H1 (cell line): Measurements from ENCODE around the gene ZNF516. TPM values are rescaled to one million over a fixed set of nuclear protein-coding genes. Genes with fewer than 3 reads are reported as not detected.
A peak's percentile ranks its signal among the peaks of the same experiment; 100 is the strongest.

Experiments
- CTCF ChIA-PET: fragments of 300-600 bp; sonication (Branson Sonifier 250); formaldehyde crosslinking; loops from one replicate; lab custom pipeline; 2021; ENCODE audit not compliant: partially characterized antibody; lab: Charles Lee
- POLR2A ChIA-PET: fragments of 300-600 bp; sonication (Branson Sonifier 250); formaldehyde crosslinking; loops from one replicate; lab custom pipeline; 2021; ENCODE audit warnings: inconsistent platforms; ENCODE audit not compliant: partially characterized antibody; lab: Charles Lee
- DNase-seq, 2 experiments: peaks; one replicate each; pipeline versions ENCODE4 v3.0.0 to v3.0.0-alpha.2; 2010 to 2022; ENCODE audit warnings: low spot score in 2 of 2, low read depth in 1 of 2, mixed read lengths in 1 of 2
- FAIRE-seq: peaks from 2 replicates; lab custom pipeline; 2011; peaks lifted over from hg19 to GRCh38; lab: Jason Lieb, UNC
- H2AFZ ChIP-seq: 2 replicates; pipeline ENCODE4 v1.8.1; 2012; ENCODE audit warnings: low read length, inconsistent platforms
- H2AK5ac ChIP-seq: 2 replicates; pipeline ENCODE4 v1.6.1; 2013; ENCODE audit warnings: low read depth, low read length
- H2BK120ac ChIP-seq: replicated peaks from 2 replicates; pipeline ENCODE3; 2013; ENCODE audit warnings: low read depth, low read length, inconsistent platforms
- H2BK12ac ChIP-seq: 2 replicates; pipeline ENCODE4 v1.6.1; 2013; ENCODE audit warnings: low read depth, low read length
- H2BK15ac ChIP-seq: 2 replicates; pipeline ENCODE4 v1.6.1; 2013; ENCODE audit warnings: low read length
- H2BK20ac ChIP-seq: 2 replicates; pipeline ENCODE4 v1.6.1; 2013; ENCODE audit warnings: low read length
- H2BK5ac ChIP-seq: 2 replicates; pipeline ENCODE4 v1.6.1; 2013; ENCODE audit warnings: low read depth, low read length
- H3K14ac ChIP-seq: 2 replicates; pipeline ENCODE4 v1.6.1; 2013; ENCODE audit warnings: inconsistent platforms; ENCODE audit not compliant: insufficient read length
- H3K18ac ChIP-seq: 2 replicates; pipeline ENCODE4 v1.6.1; 2013; ENCODE audit warnings: low read length; ENCODE audit errors: extremely low read depth
- H3K23ac ChIP-seq: 2 replicates; pipeline ENCODE4 v1.6.1; 2013; ENCODE audit warnings: inconsistent platforms; ENCODE audit not compliant: insufficient read length
- H3K23me2 ChIP-seq: 2 replicates; pipeline ENCODE4 v1.6.1; 2013; ENCODE audit warnings: low read depth, low read length
- H3K27ac ChIP-seq: 2 replicates; pipeline ENCODE4 v1.6.1; 2011; ENCODE audit warnings: low read depth, low read length, inconsistent platforms
- H3K27me3 ChIP-seq, 4 experiments: replicated peaks in 1 of 4; 1 replicate in 1 of 4; 2 replicates in 3 of 4; pipeline versions ENCODE4 v1.6.1 to v1.8.1; 2011 to 2013; ENCODE audit warnings: low read length in 3 of 4, mild to moderate bottlenecking in 3 of 4, inconsistent platforms in 2 of 4, mixed read lengths in 2 of 4, moderate library complexity in 1 of 4; ENCODE audit not compliant: control insufficient read depth in 3 of 4, insufficient read depth in 3 of 4; ENCODE audit errors: extremely low read depth in 1 of 4
- H3K36me3 ChIP-seq, 4 experiments: 2 replicates each; pipeline versions ENCODE4 v1.6.1 to v1.8.1; 2011 to 2013; ENCODE audit warnings: mild to moderate bottlenecking in 4 of 4, low read length in 3 of 4, moderate library complexity in 2 of 4, control low read depth in 1 of 4, inconsistent platforms in 1 of 4; ENCODE audit not compliant: insufficient read depth in 4 of 4, control insufficient read depth in 2 of 4
- H3K4ac ChIP-seq: replicated peaks from 2 replicates; pipeline ENCODE3; 2013; ENCODE audit warnings: low read length, low read depth, mixed read lengths, inconsistent platforms; ENCODE audit not compliant: insufficient read length
- H3K4me1 ChIP-seq, 4 experiments: replicated peaks in 1 of 4; 1 replicate in 1 of 4; 2 replicates in 3 of 4; pipeline versions ENCODE4 v1.6.1 to v1.8.1; 2011 to 2013; ENCODE audit warnings: low read length in 3 of 4, inconsistent platforms in 2 of 4, mixed read lengths in 1 of 4; ENCODE audit not compliant: insufficient read depth in 4 of 4, control insufficient read depth in 3 of 4
- H3K4me2 ChIP-seq, 2 experiments: 2 replicates each; pipeline versions ENCODE4 v1.6.1 to v1.8.1; 2011 to 2013; ENCODE audit warnings: low read depth in 2 of 2, low read length in 2 of 2, control low read depth in 1 of 2, inconsistent platforms in 1 of 2, mild to moderate bottlenecking in 1 of 2; ENCODE audit not compliant: insufficient read depth in 1 of 2
- H3K4me3 ChIP-seq, 4 experiments: fragments of 200-600, 300-600 bp in 1 of 4; sonication (generic), shearing (Covaris generic), sonication (Bioruptor Twin) in 1 of 4; 2 replicates each; pipeline versions ENCODE4 v1.5.1 to v1.8.1; 2011 to 2016; ENCODE audit warnings: low read length in 4 of 4, low read depth in 3 of 4, control low read depth in 2 of 4, inconsistent platforms in 2 of 4, mild to moderate bottlenecking in 2 of 4, mixed read lengths in 1 of 4, moderate library complexity in 1 of 4; ENCODE audit not compliant: insufficient read depth in 2 of 4; ENCODE audit errors: extremely low read depth in 1 of 4
- H3K56ac ChIP-seq: replicated peaks from 2 replicates; pipeline ENCODE3; 2013; ENCODE audit warnings: low read depth, mild to moderate bottlenecking, mixed read lengths, low read length, inconsistent platforms; ENCODE audit not compliant: insufficient read length
- H3K79me1 ChIP-seq: 2 replicates; pipeline ENCODE4 v1.6.1; 2013; ENCODE audit warnings: low read depth, low read length, control low read depth
- H3K79me2 ChIP-seq, 2 experiments: 2 replicates each; pipeline versions ENCODE4 v1.6.1 to v1.8.1; 2012 to 2013; ENCODE audit warnings: low read length in 2 of 2, mild to moderate bottlenecking in 2 of 2, inconsistent platforms in 1 of 2; ENCODE audit not compliant: insufficient read depth in 2 of 2, control insufficient read depth in 1 of 2
- H3K9ac ChIP-seq, 4 experiments: replicated peaks in 1 of 4; 1 replicate in 1 of 4; 2 replicates in 3 of 4; pipeline versions ENCODE4 v1.6.1 to v1.8.1; 2011 to 2013; ENCODE audit warnings: low read depth in 3 of 4, low read length in 3 of 4, control low read depth in 2 of 4, mild to moderate bottlenecking in 2 of 4, moderate library complexity in 2 of 4, inconsistent platforms in 1 of 4; ENCODE audit errors: extremely low read depth in 1 of 4
- H3K9me3 ChIP-seq, 2 experiments: 2 replicates each; pipeline versions ENCODE4 v1.6.1 to v1.8.1; 2012 to 2013; ENCODE audit warnings: mild to moderate bottlenecking in 2 of 2, moderate library complexity in 2 of 2, control low read depth in 1 of 2, inconsistent platforms in 1 of 2, low read depth in 1 of 2, low read length in 1 of 2, mixed read lengths in 1 of 2; ENCODE audit not compliant: insufficient read depth in 2 of 2
- H4K20me1 ChIP-seq, 2 experiments: replicated peaks in 1 of 2; 2 replicates each; pipeline versions ENCODE3 to v1.8.1; 2011 to 2013; ENCODE audit warnings: inconsistent platforms in 2 of 2, low read length in 2 of 2, mild to moderate bottlenecking in 1 of 2; ENCODE audit not compliant: insufficient read depth in 2 of 2, control insufficient read depth in 1 of 2
- H4K5ac ChIP-seq: 2 replicates; pipeline ENCODE4 v1.6.1; 2013; ENCODE audit warnings: low read length, low read depth, mixed read lengths, inconsistent platforms; ENCODE audit not compliant: insufficient read length
- H4K8ac ChIP-seq: 2 replicates; pipeline ENCODE4 v1.8.0; 2013; ENCODE audit warnings: mild to moderate bottlenecking, moderate library complexity, low read length, inconsistent platforms; ENCODE audit not compliant: insufficient read depth; ENCODE audit errors: extremely low read depth
- H4K91ac ChIP-seq: replicated peaks from 2 replicates; pipeline ENCODE3; 2013; ENCODE audit warnings: low read length, mixed read lengths, inconsistent platforms; ENCODE audit not compliant: insufficient read length
- BRCA1 ChIP-seq: IDR thresholded peaks from 2 replicates; pipeline ENCODE4 v1.6.1; 2012; ENCODE audit warnings: low read depth, low read length, improper control_type of control experiment
- CBX5 ChIP-seq: fragments of 300-800, 300-1000 bp; sonication (generic); IDR thresholded peaks from 2 replicates; pipeline ENCODE4 v1.7.1; 2016; ENCODE audit warnings: antibody characterized with exemption, low read length, low read depth
- E2F6 ChIP-seq: IDR thresholded peaks from 2 replicates; pipeline ENCODE4 v1.6.1; 2012; ENCODE audit warnings: inconsistent platforms
- GABPA ChIP-seq: IDR thresholded peaks from 2 replicates; pipeline ENCODE4 v1.6.1; 2011; ENCODE audit warnings: mild to moderate bottlenecking, low read length, moderate library complexity, borderline replicate concordance; ENCODE audit not compliant: insufficient read depth
- JUND ChIP-seq: IDR thresholded peaks from 2 replicates; pipeline ENCODE4 v1.6.1; 2011; ENCODE audit warnings: mild to moderate bottlenecking, improper control_type of control experiment, low read length
- KDM1A ChIP-seq: fragments of 200-600, 300-600 bp; sonication (generic); IDR thresholded peaks from 2 replicates; pipeline ENCODE4 v1.7.1; 2016; ENCODE audit warnings: mild to moderate bottlenecking, low read length, borderline replicate concordance
- KDM4A ChIP-seq: IDR thresholded peaks from one replicate; pipeline ENCODE4 v1.7.1; 2012; ENCODE audit warnings: low read depth, mild to moderate bottlenecking, moderate library complexity, low read length, inconsistent platforms; ENCODE audit not compliant: severe bottlenecking
- PHF8 ChIP-seq: fragments of 200-600 bp; sonication (generic); conservative IDR thresholded peaks from 2 replicates; pipeline ENCODE4 v1.7.1; 2012; ENCODE audit warnings: low read depth, mild to moderate bottlenecking, inconsistent platforms, low read length, moderate library complexity
- POLR2AphosphoS5 ChIP-seq: IDR thresholded peaks from 2 replicates; pipeline ENCODE4 v1.6.1; 2011; ENCODE audit warnings: low read depth, low read length
- SP4 ChIP-seq: IDR thresholded peaks from 2 replicates; pipeline ENCODE4 v1.6.1; 2012; ENCODE audit warnings: low read length, inconsistent platforms
- TAF1 ChIP-seq: IDR thresholded peaks from 2 replicates; pipeline ENCODE4 v1.6.1; 2011; ENCODE audit warnings: mild to moderate bottlenecking, low read depth, low read length
- TAF7 ChIP-seq: optimal IDR thresholded peaks from 2 replicates; pipeline ENCODE3; 2011; ENCODE audit warnings: low read depth, mild to moderate bottlenecking, inconsistent platforms, low read length, moderate library complexity, borderline replicate concordance
- ZNF274 ChIP-seq: IDR thresholded peaks from 2 replicates; pipeline ENCODE4 v1.7.0; 2012; ENCODE audit warnings: low read length, borderline replicate concordance; ENCODE audit errors: extremely low read depth
- WGBS, 2 experiments: shearing (Covaris generic) in 1 of 2; methylation state at CpG; one replicate each; pipeline versions ENCODE4 v1.1.6 to v1.1.7; 2013 to 2015; ENCODE audit warnings: low lambda C conversion rate in 2 of 2, mixed read lengths in 2 of 2, inconsistent platforms in 1 of 2, low coverage in 1 of 2, missing lambda C conversion rate in 1 of 2; ENCODE audit not compliant: insufficient replicate concordance in 2 of 2, insufficient coverage in 1 of 2, insufficient read length in 1 of 2; ENCODE audit errors: extremely low coverage in 1 of 2, missing lambda C conversion rate in 1 of 2; 5-methylcytosine and 5-hydroxymethylcytosine counted together
- polyA plus RNA-seq, 7 experiments: library from polyadenylated mRNA; depleted of rRNA in 3 of 7; stranded (reverse) in 5 of 7; unstranded in 2 of 7; fragments of >200 nt in 5 of 7; fragments of 200-250 nt in 2 of 7; gene quantifications; 1 replicate in 5 of 7; 2 replicates in 1 of 7; 4 replicates in 1 of 7; pipeline versions ENCODE4 v1.2.1 to v1.2.3, GENCODE V29; 2011 to 2013; ENCODE audit warnings: missing spikeins in 2 of 7, mixed read lengths in 2 of 7
- total RNA-seq: library from RNA; stranded (reverse); fragmentation: NEBNext Ultra II Directional; extraction: Animal tissue kit (Norgen Biotek cat#: 25700); gene quantifications from 2 replicates; pipeline ENCODE4 v1.2.1, GENCODE V29; 2021

ZNF516 gene
- total and polyA plus RNA-seq, 2 of the 8 experiments (the other 6 are each of a cell fraction or from before 2014, with no cell fraction given): 7.3 to 17.0 TPM

DNA sequence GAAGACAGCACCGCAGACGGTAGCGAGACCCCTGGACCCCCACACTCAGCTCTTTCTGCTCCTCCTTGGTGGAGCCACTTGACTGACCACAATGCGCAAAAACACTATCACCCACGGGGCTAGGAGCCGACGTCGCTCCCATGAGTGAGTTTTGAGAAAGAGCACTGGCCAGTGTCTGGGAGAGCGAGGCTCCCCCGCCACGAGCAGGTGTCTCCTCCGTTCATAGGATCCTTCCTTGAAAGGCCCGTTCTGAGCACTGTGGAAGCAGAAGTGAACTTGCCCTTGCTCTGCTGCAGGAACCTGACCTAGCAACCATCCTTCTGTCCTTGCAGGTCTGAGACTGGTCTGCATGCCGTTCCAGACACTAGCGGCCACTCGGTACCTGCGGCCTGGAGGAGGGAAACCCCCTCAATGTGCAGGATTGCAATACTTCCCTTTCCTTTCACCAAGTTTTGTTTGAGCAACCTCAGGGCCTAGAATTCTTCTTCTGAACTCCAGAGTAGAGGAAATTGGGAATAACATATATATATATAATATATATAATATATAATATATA, 12.9 kb upstream of the ZNF516 start:
- H3K56ac ChIP-seq: no peak overlapping the region
- no peak overlapping the region for H3K4me2 ChIP-seq
- H3K4me3 ChIP-seq: no peak overlapping the region
- DNase-seq (no peak), FAIRE-seq (no peak)
- no peak overlapping the region for H2BK15ac ChIP-seq
- 95% methylated on average over 17 of the region's 17 CpGs; no CpG with 5 or more reads in 1 of the 2 experiments for WGBS, 2 experiments
- no peak overlapping the region for H2BK120ac ChIP-seq
- no peaks in the 10 kb centered on the region for H3K36me3 ChIP-seq
- no peaks in the 10 kb centered on the region for H3K79me1 ChIP-seq
- no peaks in the 10 kb centered on the region for H3K23me2 ChIP-seq
- H3K9ac ChIP-seq: no peak overlapping the region
- H3K27me3 ChIP-seq: no peaks in the 10 kb centered on the region; a peak in 1 of 7 replicates
- no peak overlapping the region for H3K14ac ChIP-seq
- H2BK20ac ChIP-seq: no peak overlapping the region
- no peak overlapping the region for H2BK5ac ChIP-seq
- H4K20me1 ChIP-seq: no peaks in the 10 kb centered on the region
- no peak overlapping the region for H3K18ac ChIP-seq
- H3K9me3 ChIP-seq: no peaks in the 10 kb centered on the region
- H4K5ac ChIP-seq: no peak overlapping the region
- H2AFZ ChIP-seq: no peak overlapping the region
- peaks cover 0 to 7% (median 4%) of the 10 kb centered on the region in 4 experiments; a peak in 3 of 7 replicates for H3K4me1 ChIP-seq
- H3K4ac ChIP-seq: peak overlapping the region; percentile 85
- H3K27ac ChIP-seq: no peak overlapping the region
- no peak overlapping the region for H2BK12ac ChIP-seq
- H4K91ac ChIP-seq: no peak overlapping the region
- H3K79me2 ChIP-seq: no peaks in the 10 kb centered on the region
- POLR2A ChIA-PET: interaction anchor here (1.1 kb wide), 1 partner anchor 14 kb away, joined by 3 read pairs; no protein-coding TSS in a partner anchor
- CTCF ChIA-PET: interaction anchor here (0.6 to 1.0 kb wide), 3 partner anchors 12 to 202 kb away, joined by 3 to 4 read pairs (median 3); no protein-coding TSS in a partner anchor
- no peak overlapping the region for H2AK5ac ChIP-seq
- no peak overlapping the region for H3K23ac ChIP-seq
- H4K8ac ChIP-seq: peak overlapping the region; percentile 43; the same call in 1 of the 2 replicates
- TF ChIP-seq KDM1A: no peak
- TF ChIP-seq PHF8: no peak
- TF ChIP-seq KDM4A: no peak
- no peak for TF ChIP-seq JUND
- no peak for TF ChIP-seq ZNF274
- TF ChIP-seq BRCA1: no peak
- no peak for TF ChIP-seq TAF7
- no peak for TF ChIP-seq POLR2AphosphoS5
- TF ChIP-seq CBX5: no peak
- TF ChIP-seq SP4: no peak
- no peak for TF ChIP-seq TAF1
- no peak for TF ChIP-seq E2F6
- TF ChIP-seq GABPA: no peak
